Prostate gland (tissue), 2 donors: ENCODE measurements around the gene TNFRSF4. TPM values are rescaled to one million over a fixed set of nuclear protein-coding genes. Genes with fewer than 3 reads are reported as not detected.

Source experiments
- DNase-seq: peaks from one replicate; pipeline ENCODE4 v3.0.0-alpha.2; 2019; ENCODE audit warnings: low spot score
- H3K27ac ChIP-seq, 2 donors: fragments of 200-600 bp; sonication (generic); 2 replicates each; pipeline ENCODE4 v1.5.1; 2017 to 2019
- H3K27me3 ChIP-seq: fragments of 200-600 bp; sonication (generic); replicated peaks from 2 replicates; pipeline ENCODE4 v1.5.1; 2019; ENCODE audit not compliant: insufficient read depth
- H3K36me3 ChIP-seq, 2 donors: fragments of 200-600 bp; sonication (generic); 1 replicate in 1 of 2; 2 replicates in 1 of 2; pipeline versions ENCODE4 v1.5.1 to v1.8.1; 2017 to 2019
- H3K4me1 ChIP-seq: fragments of 200-600 bp; sonication (generic); replicated peaks from 2 replicates; pipeline ENCODE4 v1.5.1; 2019
- H3K4me3 ChIP-seq, 2 donors: fragments of 200-600 bp; sonication (generic); 2 replicates each; pipeline ENCODE4 v1.5.1; 2017 to 2019
- H3K9me3 ChIP-seq: fragments of 200-600 bp; sonication (generic); 2 replicates; pipeline ENCODE4 v1.5.1; 2017
- CTCF ChIP-seq, 4 experiments: fragments of 200-600 bp in 2 of 4; fragments of 450-650 bp in 2 of 4; sonication (generic) in 2 of 4; IDR thresholded peaks; 1 replicate in 3 of 4; 2 replicates in 1 of 4; pipeline ENCODE4 v1.5.1; 2016 to 2019; ENCODE audit warnings: antibody characterized with exemption in 4 of 4, mild to moderate bottlenecking in 2 of 4, moderate library complexity in 2 of 4
- POLR2A ChIP-seq: fragments of 450-650 bp; IDR thresholded peaks from one replicate; pipeline ENCODE4 v1.6.1; 2016; ENCODE audit warnings: antibody characterized with exemption, mild to moderate bottlenecking
- POLR2AphosphoS5 ChIP-seq: sonication (generic); formaldehyde crosslinking; IDR thresholded peaks from one replicate; pipeline ENCODE4 v1.6.1; 2017; ENCODE audit warnings: antibody characterized with exemption
- WGBS: methylation state at CpG from one replicate; pipeline ENCODE4 v1.1.5; 2018; 5-methylcytosine and 5-hydroxymethylcytosine counted together
- intact Hi-C: fragments of 100-400 bp; cut with DNase I; formaldehyde crosslinking; loops from one replicate; pipeline ENCODE4 v1.14.2; 2022
- total RNA-seq, 2 donors: library from RNA; depleted of rRNA; stranded (reverse); fragments of >200 nt; gene quantifications; one replicate each; pipeline ENCODE4 v1.1.0, GENCODE V29; 2016

TNFRSF4 gene
- total RNA-seq, 2 donors from 2014 or later, result 0.50 to 3.0 TPM

DNA sequence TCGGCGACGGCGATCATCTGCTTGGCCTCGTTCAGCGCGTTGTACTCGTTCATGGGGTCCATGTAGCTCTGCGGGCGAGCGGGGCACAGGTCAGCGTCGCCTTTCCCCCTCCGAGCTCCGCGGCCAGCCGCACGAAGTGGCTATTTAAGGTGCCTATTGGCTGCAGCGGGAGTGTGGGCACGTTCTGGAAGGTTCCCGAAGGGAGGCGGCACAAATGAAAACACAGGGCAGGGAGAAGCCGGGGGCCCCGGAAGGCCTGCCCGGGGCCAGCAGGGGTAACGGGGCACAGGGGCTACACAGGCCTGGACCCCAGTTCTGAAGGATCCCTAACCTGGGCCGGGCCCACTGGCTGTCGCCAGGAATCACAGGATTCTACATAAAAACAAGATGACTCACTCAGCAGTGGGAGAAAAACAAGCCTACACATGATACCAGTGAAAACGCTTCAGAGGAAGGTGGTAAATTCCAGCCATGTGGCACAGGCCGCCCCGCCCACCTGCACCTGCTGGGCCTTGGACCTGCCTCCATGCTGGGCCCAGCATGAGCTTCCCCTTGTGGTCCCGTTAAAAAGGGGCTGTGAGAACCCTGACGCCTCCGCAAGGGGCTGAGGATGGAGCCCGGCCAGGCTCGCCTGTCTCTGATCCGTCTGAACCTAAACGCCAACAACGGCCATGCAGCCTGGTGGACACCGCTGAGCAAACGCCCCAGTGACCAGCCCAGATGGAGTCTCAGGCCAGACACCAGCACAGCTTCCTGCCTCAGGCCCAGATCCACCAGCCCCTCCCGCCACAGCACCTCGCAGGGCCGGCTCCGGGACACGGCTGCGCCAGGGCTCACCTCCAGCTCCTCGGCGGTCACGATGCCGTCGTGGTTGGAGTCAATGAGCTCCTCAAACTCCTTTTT, 3.9 kb upstream of the TNFRSF4 start:
- peaks cover 7 to 18% of the 10 kb centered on the region in 2 donors for H3K36me3 ChIP-seq
- no peak for DNase-seq
- 80% methylated on average over 52 of the region's 52 CpGs for WGBS

GRCh38 chr1:1216770-1217620, 3.0 kb upstream of the TNFRSF4 start:
- H3K4me1 ChIP-seq, result no peaks in the 10 kb centered on the region
- WGBS, result 91% methylated on average over 73 of the region's 74 CpGs
- peaks cover 0 to 10% of the 10 kb centered on the region in 2 donors for H3K36me3 ChIP-seq
- H3K27me3 ChIP-seq, result no peaks in the 10 kb centered on the region
- H3K4me3 ChIP-seq, result no peak overlapping the region
- DNase-seq, result no peak
- no peaks in the 10 kb centered on the region for H3K9me3 ChIP-seq
- H3K27ac ChIP-seq, result no peak overlapping the region
- no peak for TF ChIP-seq POLR2AphosphoS5
- no peak for TF ChIP-seq POLR2A
- no peak for TF ChIP-seq CTCF (IDR thresholded peaks at IDR 0.05)
- intact Hi-C loops, result no loop called here

More for the DNA sequence above, 3.9 kb upstream of the TNFRSF4 start:
- H3K4me3 ChIP-seq, result no peak overlapping the region
- H3K27ac ChIP-seq, result no peak overlapping the region
- TF ChIP-seq POLR2AphosphoS5 (peak; percentile 49), CTCF (IDR thresholded peaks at IDR 0.05) (no peak), POLR2A (no peak)
- no peaks in the 10 kb centered on the region for H3K27me3 ChIP-seq
- intact Hi-C loops, result no loop called here
- H3K9me3 ChIP-seq, result no peaks in the 10 kb centered on the region
- H3K4me1 ChIP-seq, result no peaks in the 10 kb centered on the region

DNA sequence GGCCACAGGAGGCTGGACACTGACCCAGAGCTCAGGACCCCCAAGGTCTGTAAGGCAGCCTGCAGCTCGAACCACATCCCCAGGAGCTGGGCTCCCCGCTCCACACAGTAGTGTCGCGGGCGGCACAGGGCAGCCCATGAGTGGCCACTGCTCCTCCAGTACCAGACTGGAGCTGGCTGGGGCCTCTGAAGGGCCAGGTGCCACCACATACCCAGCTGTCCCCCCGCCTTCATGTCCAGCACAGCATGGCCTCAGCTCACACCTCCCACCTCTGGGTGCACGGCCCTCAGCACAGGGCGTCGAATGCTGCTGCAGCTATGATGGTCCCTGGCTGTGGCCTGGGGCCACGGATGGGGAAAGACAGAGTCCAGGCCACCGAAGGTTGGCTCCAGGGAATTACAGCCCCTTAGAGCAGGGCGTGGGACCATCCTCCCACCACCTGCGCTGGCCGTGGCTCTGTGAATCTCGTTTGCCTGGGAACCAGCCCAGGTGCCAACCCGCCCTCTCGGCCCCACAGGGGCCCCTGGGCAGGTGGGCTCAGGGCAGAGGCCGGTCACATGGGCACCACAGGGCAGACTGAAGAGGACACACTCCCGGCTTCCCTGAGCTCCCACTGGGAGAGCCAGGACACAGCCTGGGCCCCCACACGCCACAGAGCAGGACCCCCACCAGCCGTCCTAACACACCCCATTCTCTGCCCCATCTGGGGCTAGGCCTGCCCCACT, 2.1 kb upstream of the TNFRSF4 start:
- Histone ChIP-seq H3K36me3 (peaks cover 0 to 10% of the 10 kb centered on the region in 2 donors), H3K4me3 (no peak overlapping the region), H3K27me3 (no peaks in the 10 kb centered on the region), H3K4me1 (no peaks in the 10 kb centered on the region), H3K9me3 (no peaks in the 10 kb centered on the region), H3K27ac (no peak overlapping the region)
- DNase-seq, result no peak
- WGBS, result 88% methylated on average over 21 of the region's 21 CpGs
- TF ChIP-seq POLR2AphosphoS5, result no peak
- no peak for TF ChIP-seq POLR2A
- no peak for TF ChIP-seq CTCF (IDR thresholded peaks at IDR 0.05)
- intact Hi-C loops, result no loop called here

DNA sequence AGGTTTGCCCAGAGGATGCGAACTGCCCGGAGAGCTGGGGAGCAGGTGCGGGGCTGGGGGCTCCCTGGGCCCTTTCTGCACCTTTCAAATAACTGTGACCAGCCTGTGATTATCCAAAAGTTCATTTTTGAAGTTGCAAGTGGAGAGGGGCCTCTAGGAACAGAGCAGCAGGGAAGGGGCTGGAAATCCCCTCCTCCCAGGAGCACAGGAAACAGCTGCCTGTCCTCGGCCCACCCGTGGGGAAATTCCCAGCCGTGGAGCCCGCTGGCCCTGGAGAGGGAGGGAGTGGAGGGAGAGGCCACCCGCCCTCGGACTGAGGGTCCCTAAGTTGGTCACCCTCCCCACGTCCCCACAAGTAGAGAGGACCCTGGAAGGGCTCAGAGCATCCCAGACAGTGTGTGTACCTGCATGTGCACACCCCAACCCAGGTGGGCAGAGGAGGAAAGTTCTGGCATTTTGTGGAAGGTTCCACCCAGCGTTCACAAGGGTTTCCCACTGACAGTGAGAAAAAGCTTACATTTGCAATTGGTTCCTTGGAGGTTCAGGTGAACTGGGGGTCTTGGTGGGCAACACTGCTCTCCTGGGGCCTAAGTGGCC, 1.2 kb upstream of the TNFRSF4 start:
- WGBS, result 47% methylated on average over 11 of the region's 11 CpGs
- no peak overlapping the region for H3K4me3 ChIP-seq
- no peaks in the 10 kb centered on the region for H3K4me1 ChIP-seq

More for the DNA sequence above, 1.2 kb upstream of the TNFRSF4 start:
- no peaks in the 10 kb centered on the region for H3K27me3 ChIP-seq
- DNase-seq, result no peak
- intact Hi-C loops, result no loop called here
- H3K9me3 ChIP-seq, result no peaks in the 10 kb centered on the region
- TF ChIP-seq CTCF (IDR thresholded peaks at IDR 0.05), result no peak
- TF ChIP-seq POLR2A, result no peak
- no peak for TF ChIP-seq POLR2AphosphoS5
- H3K27ac ChIP-seq, result no peak overlapping the region
- peaks cover 0 to 10% of the 10 kb centered on the region in 2 donors for H3K36me3 ChIP-seq
